HG02938 (cell line): Measurements from ENCODE around the gene CACNA1C.

Source experiments
- ATAC-seq: cut with Tn5 transposase; IDR thresholded peaks from one replicate; pipeline ENCODE4 v1.9.1; 2021; ENCODE audit warnings: mild to moderate bottlenecking, moderate library complexity; ENCODE audit not compliant: unreplicated experiment

CACNA1C gene

GRCh38 chr12:2647186-2647585 is 594.4 kb downstream of the CACNA1C start:
- no peak for ATAC-seq

- ATAC-seq: no peak
Measured at GRCh38 chr12:2648406-2648805, 595.6 kb downstream of the CACNA1C start.

DNA sequence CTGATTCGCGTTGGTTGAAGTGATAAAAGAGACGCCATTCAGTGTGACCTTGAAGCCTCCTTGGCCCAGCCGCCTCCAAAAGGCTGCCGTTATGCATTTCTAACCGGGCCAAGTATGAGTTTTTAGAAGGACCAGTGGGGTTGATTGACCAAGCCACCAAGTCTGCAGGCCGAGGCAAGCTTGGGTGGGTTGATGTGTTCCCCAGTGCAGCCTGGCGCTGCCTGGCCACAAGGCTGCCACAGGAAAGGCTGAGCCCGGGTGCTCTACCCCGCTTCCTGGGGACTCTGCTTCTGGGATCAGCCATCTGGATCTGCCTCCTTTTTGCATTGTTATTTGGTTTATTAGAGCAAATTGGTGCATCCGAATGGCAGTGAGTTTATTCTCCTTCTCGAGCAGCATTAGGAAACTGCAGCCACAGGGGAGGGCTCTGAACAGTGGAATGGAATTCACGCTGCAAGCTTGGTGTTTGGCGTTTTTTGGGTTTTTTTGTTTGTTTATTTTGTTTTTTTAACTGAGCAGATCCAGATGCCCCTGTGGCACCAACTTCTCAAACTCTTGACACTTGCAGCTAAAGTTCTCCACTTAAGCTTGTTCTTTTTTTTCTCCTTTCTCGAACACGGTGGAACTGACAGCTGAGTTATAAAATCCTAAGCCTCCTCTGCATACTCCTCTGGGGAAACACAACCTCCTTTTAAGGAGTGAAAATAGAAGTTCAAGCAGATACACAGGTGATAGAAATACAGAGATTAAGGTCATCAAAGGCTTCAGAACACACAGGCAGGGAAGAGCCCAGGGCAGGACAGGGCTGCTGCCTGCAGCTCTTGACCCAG is 596.6 kb downstream of the CACNA1C start:
- no peak for ATAC-seq

DNA sequence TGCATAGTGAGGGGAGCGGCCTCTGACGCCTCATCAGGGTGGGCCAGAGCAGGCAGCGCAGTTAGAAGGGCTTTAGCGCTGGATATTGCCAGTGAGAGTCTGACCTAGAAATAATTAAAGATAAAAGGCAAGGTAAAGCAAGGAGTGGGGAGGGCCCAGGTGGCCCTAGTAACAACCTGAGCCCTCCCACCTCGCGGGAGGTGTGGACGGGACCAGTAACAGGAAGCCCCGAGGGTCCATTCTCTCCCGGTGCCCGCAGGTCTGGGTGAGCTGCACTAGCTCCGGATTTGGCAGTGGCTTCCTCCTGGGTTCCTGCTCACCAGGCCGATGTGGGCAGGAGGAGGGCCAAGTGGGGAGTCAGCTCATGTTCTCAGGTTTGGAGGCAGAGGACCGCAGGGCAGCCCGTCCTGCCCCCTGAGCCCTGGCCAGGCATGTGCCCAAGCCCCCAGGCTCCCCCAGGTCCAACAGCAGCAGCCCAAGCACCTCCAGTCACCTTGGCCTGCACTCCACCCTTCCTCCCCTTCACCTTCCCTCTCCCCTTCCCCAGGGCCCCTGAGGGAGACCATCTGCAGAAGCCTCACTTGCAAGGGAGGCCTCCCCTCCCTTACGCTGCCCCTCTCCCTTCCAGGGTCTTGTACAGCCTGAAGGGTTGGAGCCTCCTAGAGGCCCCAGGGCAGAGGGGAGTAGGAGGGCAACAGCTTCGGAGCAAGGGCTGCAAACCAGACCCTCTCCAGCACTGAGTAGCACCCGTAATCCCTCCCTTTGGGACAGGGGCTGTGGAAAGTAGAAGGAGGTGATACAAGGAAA is 597.7 kb downstream of the CACNA1C start:
- no peak for ATAC-seq

DNA sequence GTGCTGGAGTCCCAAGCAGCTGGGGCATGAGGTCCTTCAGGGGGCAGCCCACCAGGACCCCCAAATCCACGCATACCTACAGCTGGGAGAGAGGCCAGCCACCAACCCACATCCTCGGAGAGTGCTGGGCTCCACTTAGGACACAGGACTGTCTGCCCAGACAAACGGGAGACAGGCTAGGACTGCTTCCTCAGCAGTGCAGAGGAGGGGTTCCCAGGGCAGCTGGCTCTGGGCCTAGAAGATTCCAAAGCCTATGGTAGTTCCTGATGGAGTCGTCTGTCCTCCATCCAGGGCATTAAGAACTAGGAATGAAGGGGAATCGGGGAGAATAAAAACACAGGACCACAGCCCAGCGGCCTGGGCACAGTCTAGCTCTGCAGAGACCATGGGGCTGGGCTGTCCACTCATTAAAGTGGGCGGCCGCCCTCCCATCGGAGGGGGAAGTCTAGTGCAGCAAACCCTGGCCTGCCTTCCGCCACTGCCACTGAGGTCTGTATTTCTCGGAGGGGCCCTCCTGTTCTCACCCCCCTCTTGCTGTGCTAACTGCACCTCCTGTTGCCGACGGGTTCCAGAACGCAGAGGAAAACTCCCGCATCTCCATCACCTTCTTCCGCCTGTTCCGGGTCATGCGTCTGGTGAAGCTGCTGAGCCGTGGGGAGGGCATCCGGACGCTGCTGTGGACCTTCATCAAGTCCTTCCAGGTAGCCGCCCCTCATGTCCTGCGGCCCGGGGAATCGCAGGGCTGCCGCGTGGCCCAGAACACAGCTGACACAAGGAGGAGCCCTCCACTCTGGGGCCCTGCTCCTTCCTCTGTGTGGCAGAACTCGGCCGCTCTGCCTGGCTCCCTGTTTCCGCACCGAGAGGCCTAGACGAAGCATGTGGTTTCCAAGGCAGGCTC is 598.5 kb downstream of the CACNA1C start:
- ATAC-seq: no peak

DNA sequence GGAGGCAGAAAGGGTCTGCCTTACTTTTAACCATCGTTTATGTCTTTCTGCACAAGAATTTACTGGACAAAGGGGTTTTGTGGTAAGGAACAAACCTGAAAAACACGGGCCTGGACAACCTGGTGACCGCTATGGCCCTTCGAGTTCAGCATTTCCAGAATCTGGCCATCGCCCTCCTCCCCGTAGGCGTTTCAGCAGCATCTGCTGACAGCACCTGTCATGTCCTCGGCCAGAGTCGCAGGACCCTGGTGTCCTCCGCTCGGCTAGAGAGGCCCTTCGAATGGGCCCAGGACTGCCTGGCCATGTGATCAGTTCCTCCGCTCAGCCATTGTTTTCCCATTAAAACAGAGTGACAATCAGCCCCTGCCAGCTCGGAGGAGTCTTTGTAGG is 599.2 kb downstream of the CACNA1C start:
- no peak for ATAC-seq

GRCh38 chr12:2652401-2653081 is 599.8 kb downstream of the CACNA1C start:
- no peak for ATAC-seq

DNA sequence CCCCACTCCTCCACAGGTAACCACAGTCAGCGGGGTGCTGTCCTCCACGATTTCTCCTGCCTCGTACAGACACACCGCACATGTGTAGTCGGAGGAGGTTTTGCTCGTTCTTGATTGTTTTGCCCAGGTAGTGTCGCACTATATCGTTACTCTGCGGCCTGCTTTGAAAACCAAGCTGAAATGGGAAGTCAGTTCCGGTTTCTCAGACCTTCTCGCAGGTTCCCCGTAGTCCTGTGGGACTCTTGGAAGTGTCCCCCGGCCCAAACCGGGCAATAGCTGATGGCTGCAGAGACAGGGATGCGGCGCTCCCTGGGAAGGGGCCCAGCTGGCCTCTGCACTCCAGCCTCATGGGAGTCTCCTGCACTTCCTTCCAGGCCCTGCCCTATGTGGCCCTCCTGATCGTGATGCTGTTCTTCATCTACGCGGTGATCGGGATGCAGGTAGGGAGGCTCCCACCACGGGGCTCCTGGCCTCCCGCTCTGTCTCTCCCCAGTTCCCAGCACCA is 600.7 kb downstream of the CACNA1C start:
- no peak for ATAC-seq

GRCh38 chr12:2654311-2654710 is 601.5 kb downstream of the CACNA1C start:
- ATAC-seq: no peak

DNA sequence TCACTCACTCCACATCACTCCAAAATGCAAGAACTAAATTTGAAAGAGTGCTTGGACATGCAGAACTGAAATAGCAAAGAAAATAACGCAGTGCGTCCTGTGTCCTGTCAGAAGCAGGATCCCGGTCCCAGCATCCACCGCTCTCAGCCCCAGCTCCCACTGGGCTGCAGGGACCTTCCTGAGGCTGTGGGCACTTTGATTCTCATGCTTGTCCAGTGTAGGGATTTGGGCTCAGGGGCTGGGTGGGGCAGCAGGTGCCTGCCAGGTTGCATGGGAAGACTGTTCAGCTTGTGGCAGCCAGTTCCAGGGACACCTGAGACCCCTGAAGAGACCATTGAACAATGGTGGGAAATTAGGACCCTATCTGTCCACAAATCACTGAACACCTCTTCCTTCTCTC is 602.0 kb downstream of the CACNA1C start:
- no peak for ATAC-seq

DNA sequence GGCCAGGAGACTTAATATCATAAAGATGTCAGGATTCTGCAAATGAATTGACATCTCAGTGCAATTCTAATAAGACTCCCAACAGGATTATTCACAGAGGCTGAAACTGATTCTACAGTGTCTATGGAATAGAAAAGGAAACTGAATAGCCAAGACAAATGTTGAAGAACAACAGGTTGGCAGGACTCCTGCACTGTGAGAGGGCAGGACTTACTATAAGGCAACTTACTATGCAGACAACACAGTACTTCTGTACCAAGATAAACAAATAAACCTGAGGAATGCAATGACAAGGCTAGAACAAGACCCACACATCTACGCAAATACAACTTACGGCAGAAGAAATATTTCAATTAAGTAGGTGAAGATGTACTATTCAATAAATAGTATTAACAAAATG is 609.7 kb downstream of the CACNA1C start:
- ATAC-seq: no peak

- no peak for ATAC-seq
Measured at GRCh38 chr12:2664721-2665577, 612.2 kb downstream of the CACNA1C start.

GRCh38 chr12:2666411-2666810 is 613.6 kb downstream of the CACNA1C start:
- no peak for ATAC-seq

DNA sequence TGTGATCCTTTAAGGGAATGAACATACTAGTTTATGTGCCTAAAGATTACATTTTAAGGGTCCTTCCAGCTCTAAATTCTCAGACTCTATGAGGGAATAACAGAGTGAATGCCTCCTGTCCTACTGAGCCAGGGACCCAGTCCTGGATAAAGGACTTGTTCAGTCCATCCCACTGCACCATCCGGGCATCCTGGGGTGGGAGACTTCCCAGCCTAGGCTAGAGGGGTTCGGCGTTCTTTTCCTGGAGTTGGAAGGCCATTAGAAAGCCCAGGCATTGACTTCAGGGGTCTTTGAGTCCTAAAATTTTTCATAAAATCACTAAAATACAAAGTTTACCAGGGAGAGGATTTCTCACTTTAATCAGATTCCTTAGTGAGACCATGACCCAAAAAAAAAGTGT is 614.1 kb downstream of the CACNA1C start:
- no peak for ATAC-seq

DNA sequence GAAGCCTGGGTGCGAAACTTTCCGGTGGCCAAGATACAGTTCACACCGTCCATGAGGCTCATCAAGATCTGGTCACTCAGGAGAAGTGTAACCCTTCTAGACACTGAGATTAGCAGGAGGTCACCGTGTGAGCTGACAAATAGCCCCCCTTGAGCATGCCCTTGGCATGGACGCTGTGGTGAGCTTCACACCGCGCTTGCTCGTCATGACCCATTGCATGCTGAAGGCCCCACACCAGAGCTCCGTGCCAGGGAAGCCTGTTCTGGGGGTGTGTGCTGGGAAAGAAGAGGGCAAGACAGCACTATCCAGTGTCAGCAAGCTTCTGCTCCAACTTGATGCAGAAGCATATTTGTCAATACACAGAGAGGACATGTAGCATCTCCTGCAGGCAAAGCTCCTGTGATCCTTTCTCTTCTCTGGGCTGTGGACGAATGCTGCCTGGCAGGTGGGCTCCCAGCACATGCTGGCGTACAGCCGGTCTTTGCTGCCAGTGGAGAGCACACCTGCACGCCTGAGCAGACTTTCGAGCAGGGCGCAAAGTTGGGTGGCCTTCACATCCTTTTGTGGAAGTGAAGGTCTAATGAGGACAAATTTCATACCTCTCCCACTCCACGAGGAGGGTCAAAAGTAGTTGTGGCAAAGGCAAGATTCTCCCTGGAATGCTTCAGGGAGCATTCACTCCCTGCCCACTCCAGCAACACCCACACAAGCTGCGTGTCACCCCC is 615.1 kb downstream of the CACNA1C start:
- no peak for ATAC-seq

DNA sequence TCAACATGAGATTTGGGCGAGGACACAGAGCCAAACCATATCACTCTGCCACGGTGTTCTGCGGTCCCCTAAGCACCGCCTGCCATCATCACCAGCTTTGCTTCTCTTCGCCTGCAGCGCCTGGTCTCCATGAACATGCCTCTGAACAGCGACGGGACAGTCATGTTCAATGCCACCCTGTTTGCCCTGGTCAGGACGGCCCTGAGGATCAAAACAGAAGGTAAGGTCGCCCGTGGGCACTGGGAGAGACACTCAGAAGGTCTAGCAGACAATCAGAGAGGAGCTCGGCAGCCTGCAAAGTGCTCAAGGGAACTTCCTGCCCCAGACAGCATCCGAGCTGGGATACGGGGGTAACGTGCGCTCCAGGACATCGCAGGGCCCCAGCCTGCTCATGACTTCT is 616.0 kb downstream of the CACNA1C start:
- no peak for ATAC-seq

DNA sequence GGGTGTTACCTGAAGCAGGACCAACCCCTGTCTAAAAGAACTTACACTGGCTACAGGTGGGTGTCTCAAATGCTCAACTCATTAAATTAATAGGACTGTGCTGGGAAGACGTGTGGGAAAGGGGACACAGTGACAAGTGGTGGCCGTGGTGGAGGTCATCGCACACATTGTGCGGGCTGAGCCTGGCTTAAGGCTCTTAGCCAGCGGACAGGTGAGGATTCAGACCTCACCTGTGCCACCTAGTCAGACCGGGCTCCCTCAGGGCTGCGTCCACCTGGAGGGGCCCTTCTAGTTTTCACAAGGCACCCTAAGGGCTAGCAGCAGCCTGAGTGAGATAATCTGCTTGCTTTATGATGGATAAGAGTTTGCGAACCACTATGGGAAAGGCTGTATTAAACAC is 616.8 kb downstream of the CACNA1C start:
- ATAC-seq: no peak

- no peak for ATAC-seq
Measured at GRCh38 chr12:2672863-2673262, 620.1 kb downstream of the CACNA1C start.
